Neural cell (in vitro differentiated cells): ENCODE measurements around the gene PKNOX2. TPM values are rescaled to one million over a fixed set of nuclear protein-coding genes. Genes with fewer than 3 reads are reported as not detected.

ENCODE experiments used
- H2AFZ ChIP-seq: fragments of 200-600, 300-800 bp; sonication (generic), shearing (Covaris generic); 2 replicates; pipeline ENCODE4 v1.6.0; 2014; ENCODE audit warnings: low read depth, mild to moderate bottlenecking, antibody characterized with exemption, low read length, moderate library complexity
- H3F3A ChIP-seq: fragments of 200-600 bp; shearing (Covaris generic); 2 replicates; pipeline ENCODE4 v1.6.1; 2016; ENCODE audit warnings: mild to moderate bottlenecking, moderate library complexity, mixed read lengths, antibody characterized with exemption, low read length; ENCODE audit not compliant: insufficient read depth, poor library complexity, severe bottlenecking
- H3K27ac ChIP-seq: fragments of 200-600, 300-800 bp; sonication (generic), shearing (Covaris generic); 2 replicates; pipeline ENCODE4 v1.5.1; 2014; ENCODE audit warnings: mild to moderate bottlenecking, low read length, moderate library complexity
- H3K27me3 ChIP-seq: fragments of 300-800, 200-600 bp; sonication (generic), shearing (Covaris generic); 2 replicates; pipeline ENCODE4 v1.6.0; 2014; ENCODE audit warnings: mild to moderate bottlenecking, low read depth, low read length, moderate library complexity; ENCODE audit not compliant: insufficient read depth
- H3K36me3 ChIP-seq: fragments of 300-800, 200-600 bp; sonication (generic), shearing (Covaris generic); 2 replicates; pipeline ENCODE4 v1.5.1; 2014; ENCODE audit warnings: mild to moderate bottlenecking, antibody characterized with exemption, low read length, moderate library complexity; ENCODE audit not compliant: insufficient read depth
- H3K4me2 ChIP-seq: fragments of 300-800, 200-600 bp; sonication (generic), shearing (Covaris generic); 2 replicates; pipeline ENCODE4 v1.6.0; 2014; ENCODE audit warnings: mild to moderate bottlenecking, low read length
- H3K4me3 ChIP-seq: fragments of 300-800, 200-600 bp; sonication (generic), shearing (Covaris generic); 2 replicates; pipeline ENCODE4 v1.5.1; 2014; ENCODE audit warnings: mild to moderate bottlenecking, low read length, moderate library complexity
- H3K79me2 ChIP-seq: fragments of 200-600 bp; shearing (Covaris generic); replicated peaks from 2 replicates; pipeline ENCODE4 v1.6.0; 2014; ENCODE audit warnings: mild to moderate bottlenecking, low read length, moderate library complexity; ENCODE audit not compliant: insufficient read depth
- H3K9ac ChIP-seq: fragments of 300-800, 200-600 bp; sonication (generic), shearing (Covaris generic); 2 replicates; pipeline ENCODE4 v1.6.1; 2016; ENCODE audit warnings: mild to moderate bottlenecking, low read length, mixed read lengths
- H3K9me2 ChIP-seq: fragments of 200-600 bp; shearing (Covaris generic); 2 replicates; pipeline ENCODE4 v1.6.1; 2016; ENCODE audit warnings: mild to moderate bottlenecking, low read length, mixed read lengths; ENCODE audit not compliant: insufficient read depth
- H3K9me3 ChIP-seq: fragments of 200-600, 300-800 bp; sonication (generic), shearing (Covaris generic); 2 replicates; pipeline ENCODE4 v1.6.1; 2016; ENCODE audit warnings: mild to moderate bottlenecking, mixed run types, low read length, moderate library complexity, mixed read lengths
- H4K20me1 ChIP-seq: fragments of 200-600 bp; shearing (Covaris generic); 2 replicates; pipeline ENCODE4 v1.6.1; 2016; ENCODE audit warnings: mild to moderate bottlenecking, mixed run types; ENCODE audit not compliant: insufficient read depth
- CTCF ChIP-seq: fragments of 450-650 bp; IDR thresholded peaks from 2 replicates; pipeline ENCODE4 v1.5.1; 2014; ENCODE audit warnings: antibody characterized with exemption, mild to moderate bottlenecking, moderate library complexity; ENCODE audit not compliant: poor library complexity, severe bottlenecking
- EP300 ChIP-seq: fragments of 450-650 bp; conservative IDR thresholded peaks from 2 replicates; pipeline ENCODE4 v1.6.1; 2014; ENCODE audit warnings: antibody characterized with exemption, mild to moderate bottlenecking, moderate library complexity; ENCODE audit not compliant: poor library complexity, severe bottlenecking
- EZH2 ChIP-seq: fragments of 200-600, 300-800 bp; shearing (Covaris generic), sonication (generic); IDR thresholded peaks from 2 replicates; pipeline ENCODE4 v1.6.1; 2014; ENCODE audit warnings: antibody characterized with exemption, low read length, borderline replicate concordance, mild to moderate bottlenecking; ENCODE audit not compliant: insufficient read depth, poor library complexity, severe bottlenecking
- MXI1 ChIP-seq: fragments of 450-650 bp; conservative IDR thresholded peaks from 2 replicates; pipeline ENCODE4 v1.6.1; 2014; ENCODE audit warnings: antibody characterized with exemption, mild to moderate bottlenecking; ENCODE audit not compliant: poor library complexity, severe bottlenecking
- POLR2AphosphoS5 ChIP-seq: IDR thresholded peaks from 2 replicates; pipeline ENCODE4 v1.6.1; 2012
- RAD21 ChIP-seq: fragments of 450-650 bp; conservative IDR thresholded peaks from 2 replicates; pipeline ENCODE4 v1.6.1; 2014; ENCODE audit warnings: antibody characterized with exemption, mild to moderate bottlenecking, moderate library complexity
- REST ChIP-seq: IDR thresholded peaks from 2 replicates; pipeline ENCODE4 v1.6.1; 2012; ENCODE audit warnings: borderline replicate concordance
- SMC3 ChIP-seq: fragments of 450-650 bp; conservative IDR thresholded peaks from 2 replicates; pipeline ENCODE4 v1.6.1; 2014; ENCODE audit warnings: antibody characterized with exemption, mild to moderate bottlenecking, moderate library complexity; ENCODE audit not compliant: poor library complexity
- TAF1 ChIP-seq: IDR thresholded peaks from 2 replicates; pipeline ENCODE4 v1.6.1; 2012; ENCODE audit warnings: low read depth
- polyA plus RNA-seq: library from polyadenylated mRNA; depleted of rRNA; stranded (reverse); fragments of >200 nt; gene quantifications from 2 replicates; pipeline ENCODE4 v1.2.3, GENCODE V29; 2014

The PKNOX2 gene
- polyA plus RNA-seq, 1 donor from 2014 or later, result 0.99 TPM

GRCh38 chr11:125218336-125218735, 53.8 kb downstream of the PKNOX2 start:
- no peaks in the 10 kb centered on the region for H3K27me3 ChIP-seq
- H3K27ac ChIP-seq, result no peak overlapping the region
- no peaks in the 10 kb centered on the region for H3F3A ChIP-seq
- no peaks in the 10 kb centered on the region for H3K79me2 ChIP-seq
- no peaks in the 10 kb centered on the region for H3K9me3 ChIP-seq
- H3K9ac ChIP-seq, result no peak overlapping the region
- H4K20me1 ChIP-seq, result no peaks in the 10 kb centered on the region
- H2AFZ ChIP-seq, result no peak overlapping the region
- no peaks in the 10 kb centered on the region for H3K9me2 ChIP-seq
- H3K36me3 ChIP-seq, result no peaks in the 10 kb centered on the region
- no peak overlapping the region for H3K4me3 ChIP-seq
- H3K4me2 ChIP-seq, result no peak overlapping the region
- TF ChIP-seq CTCF, result no peak
- no peak for TF ChIP-seq RAD21
- no peak for TF ChIP-seq REST
- no peak for TF ChIP-seq TAF1

- TF ChIP-seq EZH2, result no peak
- no peak for TF ChIP-seq MXI1
- no peak for TF ChIP-seq SMC3
- TF ChIP-seq POLR2AphosphoS5, result no peak
- no peak for TF ChIP-seq CTCF
- TF ChIP-seq EP300, result no peak
- no peak for TF ChIP-seq TAF1
- TF ChIP-seq RAD21, result no peak
- TF ChIP-seq REST, result no peak
- H3F3A ChIP-seq, result no peaks in the 10 kb centered on the region
Observed at GRCh38 chr11:125221461-125221860, 56.9 kb downstream of the PKNOX2 start.

More at GRCh38 chr11:125221461-125221860, 56.9 kb downstream of the PKNOX2 start:
- Histone ChIP-seq H3K27me3 (no peaks in the 10 kb centered on the region), H2AFZ (no peak overlapping the region), H3K27ac (no peak overlapping the region), H3K36me3 (no peaks in the 10 kb centered on the region), H3K9me2 (no peaks in the 10 kb centered on the region), H3K9me3 (no peaks in the 10 kb centered on the region), H3K9ac (no peak overlapping the region), H4K20me1 (no peaks in the 10 kb centered on the region), H3K79me2 (no peaks in the 10 kb centered on the region), H3K4me2 (no peak overlapping the region), H3K4me3 (no peak overlapping the region)
